Stimulated activated CD4-positive, alpha-beta T cell treated with anti-CD3 and anti-CD28 coated beads, Interleukin-2, amount 100 ng/mL, for 24 hours (primary cell): ENCODE measurements around the gene TSPAN16.
A peak's percentile ranks its signal among the peaks of the same experiment; 100 is the strongest.

Source experiments
- DNase-seq, 2 donors: peaks; one replicate each; pipeline ENCODE4 v3.0.0-alpha.2; 2020

Gene TSPAN16

GRCh38 chr19:11295665-11296245 lies at the start of gene TSPAN16:
TSS of gene TSPAN16 (plus strand) at chr19:11296160. CDS start at chr19:11296298, 138 bp downstream.
- DNase-seq: no peak

DNA sequence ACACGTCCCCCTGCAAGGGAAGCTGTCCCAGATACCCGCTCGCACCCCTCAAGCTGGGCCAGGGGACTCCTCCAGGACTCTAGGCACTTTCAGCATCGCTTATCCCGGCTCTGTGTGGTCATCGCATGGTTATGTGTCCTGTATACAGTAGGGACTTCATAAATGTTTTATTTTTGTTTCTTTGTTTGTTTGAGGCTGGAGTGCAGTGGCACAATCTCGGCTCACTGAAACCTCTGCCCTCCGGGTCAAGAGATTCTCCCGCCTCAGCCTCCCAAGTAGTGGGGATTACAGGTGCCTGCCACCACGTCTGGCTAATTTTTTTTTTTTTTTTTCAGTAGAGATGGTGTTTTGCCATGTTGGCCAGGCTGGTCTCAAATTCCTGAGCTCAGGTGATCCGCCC lies 49.0 kb upstream of the TSPAN16 start:
- no peak for DNase-seq

GRCh38 chr19:11247391-11247790 lies 48.6 kb upstream of the TSPAN16 start:
- no peak for DNase-seq

- no peak for DNase-seq
These were observed 48.0 kb upstream of the TSPAN16 start for GRCh38 chr19:11247934-11248333.

DNA sequence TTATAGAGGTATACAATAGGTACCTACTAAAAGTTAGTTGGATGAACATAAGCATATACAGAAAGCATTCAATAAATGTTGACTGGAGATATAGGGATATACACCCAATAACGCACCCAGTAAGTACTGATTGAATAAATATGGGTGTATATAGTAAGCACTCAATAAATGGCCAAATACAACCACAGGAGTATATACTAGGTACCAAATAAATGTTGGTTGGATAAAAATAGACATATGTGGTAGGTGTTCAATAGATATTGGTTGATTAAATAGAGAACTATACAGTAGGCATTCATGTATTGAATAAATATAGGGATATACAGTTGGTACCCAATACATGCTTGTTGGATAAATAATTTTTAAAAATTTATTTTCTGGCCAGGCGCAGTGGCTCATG lies 47.1 kb upstream of the TSPAN16 start:
- DNase-seq: no peak

GRCh38 chr19:11251217-11251616 lies 44.7 kb upstream of the TSPAN16 start:
- no peak for DNase-seq

DNA sequence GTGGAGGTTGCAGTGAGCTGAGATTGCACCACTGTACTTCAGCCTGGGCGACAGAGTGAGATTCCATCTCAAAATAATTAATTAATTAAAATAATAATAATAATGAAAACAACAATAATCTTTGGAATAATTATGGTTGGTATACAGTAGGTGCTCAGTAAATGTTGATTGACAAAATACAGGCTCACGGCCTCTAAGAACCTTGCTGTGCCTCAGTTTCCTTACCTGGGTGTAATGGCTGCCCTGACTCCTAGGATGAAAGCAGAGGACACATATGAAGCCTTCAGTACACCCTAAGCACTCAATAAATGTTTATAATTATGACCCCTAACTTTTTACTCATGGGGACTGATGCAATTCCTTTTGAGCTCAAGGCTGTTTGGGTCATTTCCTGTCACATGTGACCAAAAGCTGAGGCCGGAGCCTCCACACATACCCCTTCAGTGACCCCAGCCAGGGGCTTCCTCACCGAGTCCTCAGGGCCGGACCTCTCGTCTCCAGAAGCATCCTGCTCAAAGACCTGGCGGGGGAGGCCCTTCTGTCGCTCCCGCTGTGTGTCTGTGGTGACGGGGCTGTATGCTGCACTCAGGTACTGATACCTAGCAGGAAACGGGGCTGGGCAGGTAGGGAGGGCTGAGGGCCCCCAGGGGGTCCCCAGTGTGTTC lies 44.2 kb upstream of the TSPAN16 start:
- no peak for DNase-seq

DNA sequence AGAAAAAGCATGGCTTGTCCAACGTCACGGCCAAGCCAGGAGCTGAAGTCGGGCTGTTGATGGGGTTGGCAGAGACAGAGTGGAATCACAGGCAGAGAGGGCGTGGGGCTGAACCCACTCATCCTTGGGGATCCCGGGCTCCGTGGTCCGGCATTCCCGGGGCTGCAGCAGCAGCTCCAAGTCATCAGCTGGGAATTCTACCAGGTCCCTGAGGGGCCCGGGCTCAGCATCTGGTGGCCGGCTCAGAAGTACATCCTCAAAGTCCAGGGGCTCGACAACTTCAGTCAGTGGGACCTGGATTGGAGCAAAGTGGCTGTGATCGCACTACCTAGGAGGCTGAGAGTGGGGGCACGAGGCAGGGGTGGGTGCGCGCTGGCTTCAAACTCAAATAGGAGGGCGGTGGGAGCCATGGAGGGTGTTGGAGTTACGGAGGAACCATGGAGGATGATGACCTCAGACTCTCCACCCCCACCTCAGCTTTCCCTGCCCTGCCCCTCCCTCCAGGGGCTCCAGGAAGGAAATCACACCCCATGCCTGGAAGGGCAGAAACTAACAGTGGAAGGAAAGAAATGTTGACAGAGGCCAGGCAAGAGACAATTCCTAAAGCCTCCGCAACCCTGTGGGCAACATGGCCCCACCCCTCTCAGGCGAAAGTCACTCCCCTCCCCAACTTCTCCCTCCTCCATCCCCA lies 43.1 kb upstream of the TSPAN16 start:
- no peak for DNase-seq

- DNase-seq: no peak
These were observed 41.3 kb upstream of the TSPAN16 start for GRCh38 chr19:11254666-11255065.

- DNase-seq: no peak
These were observed 39.8 kb upstream of the TSPAN16 start for GRCh38 chr19:11256189-11256588.

DNA sequence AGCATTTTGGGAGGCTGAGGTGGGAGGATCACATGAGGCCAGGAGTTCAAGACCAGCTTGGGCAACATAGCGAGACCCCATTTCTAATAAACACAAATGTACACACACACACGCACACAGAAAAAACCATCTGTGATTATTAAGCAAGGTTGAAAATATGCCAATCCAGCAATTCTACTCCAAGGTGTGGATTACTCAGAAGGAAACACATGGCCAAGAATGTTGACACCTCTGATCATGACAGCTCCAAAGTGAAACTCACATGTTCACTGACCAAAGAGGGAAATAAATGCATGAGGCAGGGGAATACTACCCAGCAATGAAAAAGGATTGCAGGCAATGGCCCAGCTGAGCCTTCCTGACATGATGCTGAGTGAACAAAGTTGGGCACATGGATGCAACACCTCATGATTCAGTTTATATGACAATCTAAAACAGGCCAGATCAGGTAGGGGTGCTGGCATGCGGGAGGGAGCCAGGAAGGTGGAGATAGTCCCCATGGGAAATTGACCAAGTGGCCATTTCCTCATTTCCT lies 38.0 kb upstream of the TSPAN16 start:
- DNase-seq: no peak

GRCh38 chr19:11260996-11261395 lies 35.0 kb upstream of the TSPAN16 start:
- no peak for DNase-seq

DNA sequence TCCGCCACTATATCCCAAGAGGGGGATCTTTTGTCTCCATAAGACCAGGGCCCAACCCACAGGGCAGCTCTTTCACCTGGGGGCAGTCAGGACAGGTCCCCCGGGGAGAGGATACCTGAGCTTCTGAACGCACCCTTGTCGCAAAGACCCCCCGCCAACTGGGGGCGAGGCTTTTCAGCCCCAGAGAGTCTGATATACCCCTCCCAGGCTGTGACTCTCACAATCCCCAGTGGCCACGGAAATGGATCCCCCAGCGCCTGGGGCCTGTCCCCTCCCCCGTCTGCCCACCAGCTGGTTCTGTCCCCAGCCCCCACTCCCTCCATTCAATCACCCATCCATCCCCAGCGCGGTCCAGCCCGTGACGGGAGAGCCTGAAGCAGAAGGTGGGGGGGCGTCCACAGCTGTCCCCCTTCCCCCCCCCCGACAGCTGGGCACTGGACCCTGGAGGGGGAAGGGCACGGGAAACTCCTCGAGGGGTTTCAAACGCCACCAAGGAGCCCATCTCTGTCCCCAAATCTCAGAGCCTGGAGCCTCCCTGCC lies 34.5 kb upstream of the TSPAN16 start:
- DNase-seq: no peak

GRCh38 chr19:11261971-11262839 lies 33.8 kb upstream of the TSPAN16 start, which contains the start of gene DOCK6:
TSS of gene DOCK6 (minus strand) at chr19:11262524. CDS start at chr19:11262440, 84 bp downstream.
- DNase-seq: peak; percentile 29 to 51

DNA sequence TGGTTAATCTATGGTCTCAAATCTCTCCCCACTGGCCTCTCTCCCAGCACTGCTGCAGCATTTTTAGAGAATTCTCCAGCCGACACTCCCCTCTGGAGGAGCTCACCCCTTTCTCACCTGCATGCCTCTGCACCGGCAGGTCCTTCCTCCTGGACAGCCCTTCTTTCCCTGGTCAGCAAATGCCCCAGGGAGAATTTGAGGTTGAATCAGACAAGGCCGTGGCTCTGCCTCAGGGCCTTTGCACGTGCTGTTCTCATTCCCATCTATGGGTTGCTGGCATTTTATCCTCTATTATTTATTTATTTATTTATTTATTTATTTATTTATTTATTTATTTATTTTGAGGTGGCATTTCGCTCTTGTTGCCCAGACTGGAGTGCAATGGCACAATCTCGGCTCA lies 32.2 kb upstream of the TSPAN16 start:
- no peak for DNase-seq

DNA sequence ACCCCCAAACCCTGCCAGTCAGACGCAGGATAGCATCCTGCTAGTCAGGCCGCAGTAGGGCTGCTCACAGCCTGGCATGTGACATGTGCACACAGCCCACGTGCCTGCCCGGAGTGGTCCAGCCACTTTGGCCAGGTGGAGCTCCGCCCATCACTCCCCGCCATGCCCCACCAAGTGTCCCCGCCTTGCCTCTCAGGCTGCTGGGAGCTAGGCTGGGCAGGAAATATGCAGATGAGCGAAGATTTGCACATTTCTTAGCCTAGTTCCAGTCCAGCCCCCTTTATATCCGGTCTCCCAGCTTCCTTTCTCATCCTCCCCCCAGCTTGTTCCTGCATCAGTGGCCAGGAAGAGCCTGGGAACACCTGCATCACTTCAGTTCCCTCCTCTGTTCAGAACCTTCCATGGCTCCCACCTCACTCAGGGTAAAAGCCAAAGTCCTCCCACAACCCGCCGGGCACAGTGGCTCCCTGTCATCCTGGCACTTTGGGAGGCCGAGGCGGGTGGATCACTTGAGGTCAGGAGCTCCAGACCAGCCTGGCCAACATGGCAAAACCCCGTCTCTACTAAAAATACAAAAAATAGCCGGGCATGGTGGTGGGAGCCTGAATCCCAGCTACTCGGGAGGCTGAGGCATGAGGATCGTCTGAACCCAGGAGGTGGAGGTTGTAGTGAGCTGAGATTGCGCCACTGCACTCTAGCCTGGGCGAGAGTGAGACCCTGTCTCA lies 31.3 kb upstream of the TSPAN16 start:
- no peak for DNase-seq

GRCh38 chr19:11265177-11265784 lies 30.7 kb upstream of the TSPAN16 start:
- DNase-seq: no peak

DNA sequence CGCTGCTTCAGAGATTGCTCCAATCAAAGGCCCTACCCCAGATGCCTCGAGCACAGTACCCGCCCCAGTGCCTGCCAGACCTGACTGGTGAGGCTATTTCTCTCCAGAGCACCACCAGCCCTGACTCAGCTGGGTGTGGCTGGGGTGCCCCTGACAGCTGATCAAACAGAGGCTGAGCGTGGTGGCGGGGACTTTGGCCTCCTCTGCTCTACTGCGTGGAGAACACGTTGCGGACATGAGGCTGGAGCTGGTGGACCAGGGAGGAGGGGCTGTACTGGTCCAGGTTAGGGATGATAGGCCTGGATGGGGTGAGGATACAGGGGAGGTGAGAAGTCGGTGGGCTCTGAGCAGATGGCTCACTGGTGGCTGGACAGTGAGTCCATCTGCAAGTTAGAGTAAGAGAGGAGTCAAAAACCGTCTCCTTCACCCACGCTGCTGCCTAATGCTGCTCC lies 30.1 kb upstream of the TSPAN16 start:
- no peak for DNase-seq

GRCh38 chr19:11267316-11268085 lies 28.5 kb upstream of the TSPAN16 start:
- no peak for DNase-seq

DNA sequence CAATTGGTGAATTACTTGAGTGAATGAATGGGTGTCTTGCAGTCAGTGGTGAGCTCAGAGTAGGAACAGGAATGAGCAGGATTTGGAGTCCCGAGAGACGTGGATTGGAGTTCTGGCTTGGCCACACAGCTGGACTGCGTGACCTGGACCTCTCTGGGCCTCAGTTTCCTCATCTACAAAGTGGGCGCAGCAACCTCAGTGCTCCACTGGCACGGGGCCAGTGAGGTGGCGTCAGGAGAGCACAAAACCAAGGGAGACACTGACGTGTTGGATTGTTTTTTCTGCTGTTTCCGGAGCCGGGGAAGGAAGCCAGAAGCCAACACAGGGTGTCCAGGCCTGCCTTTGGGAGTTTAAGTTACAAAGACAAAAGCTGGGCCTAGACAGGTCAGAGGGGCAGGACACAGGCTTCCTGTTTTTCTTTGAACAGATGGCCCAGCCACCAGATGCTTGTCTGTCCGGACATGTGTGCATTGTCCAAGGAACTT lies 27.1 kb upstream of the TSPAN16 start:
- no peak for DNase-seq
